SK-N-SH treated with all-trans-retinoic acid at 6 μM for 48 hours (cell line): Measurements from ENCODE around the gene PGAP6.
A peak's percentile ranks its signal among the peaks of the same experiment; 100 is the strongest.

Experiments used
- ATAC-seq: fragments of 200-7000 bp; cut with Tn5 transposase; 3 replicates; pipeline ENCODE4 v1.9.1; 2020; ENCODE audit warnings: mild to moderate bottlenecking, moderate library complexity
- ARNTL ChIP-seq: fragments of 450-650 bp; formaldehyde crosslinking; IDR thresholded peaks from 2 replicates; pipeline ENCODE4 v1.5.0; 2020; ENCODE audit warnings: low read depth, mild to moderate bottlenecking, moderate library complexity, borderline replicate concordance
- BACH2 ChIP-seq: fragments of 250-450 bp; sonication (Bioruptor Pico); IDR thresholded peaks from 2 replicates; pipeline ENCODE4 v1.9.0; 2021; ENCODE audit warnings: mild to moderate bottlenecking, borderline replicate concordance
- CSDC2 ChIP-seq: fragments of 250-450 bp; sonication (Bioruptor Pico); IDR thresholded peaks from 2 replicates; pipeline ENCODE4 v1.5.0; 2020; ENCODE audit warnings: mild to moderate bottlenecking, moderate library complexity
- ESRRG ChIP-seq: fragments of 250-450 bp; sonication (Bioruptor Pico); IDR thresholded peaks from 2 replicates; pipeline ENCODE4 v1.6.1; 2021; ENCODE audit warnings: mild to moderate bottlenecking
- GLIS3 ChIP-seq: fragments of 250-450 bp; sonication (Bioruptor Pico); IDR thresholded peaks from 2 replicates; pipeline ENCODE4 v1.5.0; 2020; ENCODE audit warnings: mild to moderate bottlenecking, moderate library complexity
- ISL1 ChIP-seq: fragments of 250-450 bp; sonication (Bioruptor Pico); IDR thresholded peaks from 2 replicates; pipeline ENCODE4 v2.1.2; 2022; ENCODE audit warnings: mild to moderate bottlenecking, moderate library complexity
- OSR1 ChIP-seq: fragments of 250-450 bp; sonication (Bioruptor Pico); IDR thresholded peaks from 2 replicates; pipeline ENCODE4 v1.8.0; 2022; ENCODE audit warnings: moderate library complexity, mild to moderate bottlenecking, inconsistent platforms
- PPARA ChIP-seq: fragments of 250-450 bp; sonication (Bioruptor Pico); IDR thresholded peaks from 2 replicates; pipeline ENCODE4 v1.5.0; 2020; ENCODE audit warnings: mild to moderate bottlenecking, borderline replicate concordance
- RARB ChIP-seq: fragments of 250-450 bp; sonication (Bioruptor Pico); IDR thresholded peaks from 2 replicates; pipeline ENCODE4 v1.8.0; 2021; ENCODE audit warnings: mild to moderate bottlenecking, moderate library complexity
- TOX ChIP-seq: fragments of 250-450 bp; sonication (Bioruptor Pico); IDR thresholded peaks from 2 replicates; pipeline ENCODE4 v1.8.0; 2021; ENCODE audit warnings: mild to moderate bottlenecking, moderate library complexity, borderline replicate concordance
- ZC3H10 ChIP-seq: fragments of 250-450 bp; sonication (Bioruptor Pico); IDR thresholded peaks from 2 replicates; pipeline ENCODE4 v1.5.1; 2021; ENCODE audit warnings: mild to moderate bottlenecking, moderate library complexity
- ZFP3 ChIP-seq: fragments of 250-450 bp; sonication (Bioruptor Pico); IDR thresholded peaks from 2 replicates; pipeline ENCODE4 v1.5.0; 2020; ENCODE audit warnings: mild to moderate bottlenecking, moderate library complexity
- ZFP30 ChIP-seq: fragments of 450-650 bp; formaldehyde crosslinking; IDR thresholded peaks from 2 replicates; pipeline ENCODE4 v1.5.0; 2022; ENCODE audit warnings: mild to moderate bottlenecking, moderate library complexity
- ZNF565 ChIP-seq: fragments of 450-650 bp; formaldehyde crosslinking; conservative IDR thresholded peaks from 2 replicates; pipeline ENCODE4 v1.5.0; 2020; ENCODE audit warnings: low read depth, mild to moderate bottlenecking, moderate library complexity
- ZNF70 ChIP-seq: fragments of 450-650 bp; formaldehyde crosslinking; IDR thresholded peaks from 2 replicates; pipeline ENCODE4 v1.5.0; 2020; ENCODE audit warnings: mild to moderate bottlenecking, moderate library complexity
- ZNF8 ChIP-seq: fragments of 450-650 bp; formaldehyde crosslinking; IDR thresholded peaks from 2 replicates; pipeline ENCODE4 v1.5.0; 2020; ENCODE audit warnings: mild to moderate bottlenecking, moderate library complexity
- TF ChIP-seq, protein P1 (sequence below): fragments of 250-450 bp; sonication (Bioruptor Pico); IDR thresholded peaks from 2 replicates; pipeline ENCODE4 v1.8.0; 2020; ENCODE audit warnings: mild to moderate bottlenecking, moderate library complexity, borderline replicate concordance
- TF ChIP-seq, protein P2 (sequence below): fragments of 250-450 bp; sonication (Bioruptor Pico); IDR thresholded peaks from 2 replicates; pipeline ENCODE4 v1.5.0; 2020; ENCODE audit warnings: mild to moderate bottlenecking, moderate library complexity
- TF ChIP-seq, protein P3 (sequence below): fragments of 250-450 bp; sonication (Bioruptor Pico); IDR thresholded peaks from 2 replicates; pipeline ENCODE4 v1.5.1; 2020; ENCODE audit warnings: low read depth, mild to moderate bottlenecking, moderate library complexity
- TF ChIP-seq, protein P4 (sequence below): fragments of 250-450 bp; sonication (Bioruptor Pico); IDR thresholded peaks from 2 replicates; pipeline ENCODE4 v1.5.1; 2021; ENCODE audit warnings: mild to moderate bottlenecking, moderate library complexity

The PGAP6 gene

DNA sequence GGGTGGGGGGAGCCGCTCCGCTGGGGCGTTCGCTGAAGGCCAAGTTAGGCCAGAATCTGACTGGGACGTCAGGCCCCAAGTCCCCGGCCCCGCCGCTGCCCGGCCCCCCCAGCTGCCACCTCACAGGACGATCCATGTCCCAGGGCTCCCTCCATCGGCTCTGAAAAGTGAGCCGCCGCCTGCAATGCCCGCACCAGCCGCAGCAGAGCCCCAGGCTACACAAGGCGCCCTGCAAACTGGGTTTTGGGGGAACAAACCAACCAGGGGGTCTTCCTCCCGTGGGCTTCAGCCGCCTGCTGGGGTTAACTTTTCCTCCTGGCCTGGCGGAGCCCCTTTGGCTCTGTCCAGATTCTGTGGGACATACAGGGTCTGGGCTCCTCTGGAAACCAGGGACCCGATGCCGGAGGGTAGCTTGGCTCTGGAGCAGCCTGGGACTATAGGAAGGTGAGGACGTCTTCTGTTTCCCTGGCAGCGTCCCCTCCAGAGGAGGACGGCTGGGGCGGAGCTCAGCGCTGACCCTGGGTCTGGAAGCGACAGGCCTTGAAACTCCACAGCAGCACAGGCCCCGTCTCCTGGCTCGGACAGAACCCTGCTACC, 16.1 kb upstream of the PGAP6 start:
- TF ChIP-seq ISL1 (CRISPR knock-in tag) (no peak), ZFP30 (CRISPR knock-in tag) (no peak), ZC3H10 (no peak), ESRRG (CRISPR knock-in tag) (no peak), BACH2 (CRISPR knock-in tag) (no peak), ZNF70 (CRISPR knock-in tag) (no peak), RARB (CRISPR knock-in tag) (no peak), ZNF565 (CRISPR knock-in tag) (no peak), PPARA (CRISPR knock-in tag) (no peak), ARNTL (no peak)
- TF ChIP-seq, protein P1, sequence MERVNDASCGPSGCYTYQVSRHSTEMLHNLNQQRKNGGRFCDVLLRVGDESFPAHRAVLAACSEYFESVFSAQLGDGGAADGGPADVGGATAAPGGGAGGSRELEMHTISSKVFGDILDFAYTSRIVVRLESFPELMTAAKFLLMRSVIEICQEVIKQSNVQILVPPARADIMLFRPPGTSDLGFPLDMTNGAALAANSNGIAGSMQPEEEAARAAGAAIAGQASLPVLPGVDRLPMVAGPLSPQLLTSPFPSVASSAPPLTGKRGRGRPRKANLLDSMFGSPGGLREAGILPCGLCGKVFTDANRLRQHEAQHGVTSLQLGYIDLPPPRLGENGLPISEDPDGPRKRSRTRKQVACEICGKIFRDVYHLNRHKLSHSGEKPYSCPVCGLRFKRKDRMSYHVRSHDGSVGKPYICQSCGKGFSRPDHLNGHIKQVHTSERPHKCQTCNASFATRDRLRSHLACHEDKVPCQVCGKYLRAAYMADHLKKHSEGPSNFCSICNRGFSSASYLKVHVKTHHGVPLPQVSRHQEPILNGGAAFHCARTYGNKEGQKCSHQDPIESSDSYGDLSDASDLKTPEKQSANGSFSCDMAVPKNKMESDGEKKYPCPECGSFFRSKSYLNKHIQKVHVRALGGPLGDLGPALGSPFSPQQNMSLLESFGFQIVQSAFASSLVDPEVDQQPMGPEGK (CRISPR knock-in tag), result no peak
- TF ChIP-seq, protein P2, sequence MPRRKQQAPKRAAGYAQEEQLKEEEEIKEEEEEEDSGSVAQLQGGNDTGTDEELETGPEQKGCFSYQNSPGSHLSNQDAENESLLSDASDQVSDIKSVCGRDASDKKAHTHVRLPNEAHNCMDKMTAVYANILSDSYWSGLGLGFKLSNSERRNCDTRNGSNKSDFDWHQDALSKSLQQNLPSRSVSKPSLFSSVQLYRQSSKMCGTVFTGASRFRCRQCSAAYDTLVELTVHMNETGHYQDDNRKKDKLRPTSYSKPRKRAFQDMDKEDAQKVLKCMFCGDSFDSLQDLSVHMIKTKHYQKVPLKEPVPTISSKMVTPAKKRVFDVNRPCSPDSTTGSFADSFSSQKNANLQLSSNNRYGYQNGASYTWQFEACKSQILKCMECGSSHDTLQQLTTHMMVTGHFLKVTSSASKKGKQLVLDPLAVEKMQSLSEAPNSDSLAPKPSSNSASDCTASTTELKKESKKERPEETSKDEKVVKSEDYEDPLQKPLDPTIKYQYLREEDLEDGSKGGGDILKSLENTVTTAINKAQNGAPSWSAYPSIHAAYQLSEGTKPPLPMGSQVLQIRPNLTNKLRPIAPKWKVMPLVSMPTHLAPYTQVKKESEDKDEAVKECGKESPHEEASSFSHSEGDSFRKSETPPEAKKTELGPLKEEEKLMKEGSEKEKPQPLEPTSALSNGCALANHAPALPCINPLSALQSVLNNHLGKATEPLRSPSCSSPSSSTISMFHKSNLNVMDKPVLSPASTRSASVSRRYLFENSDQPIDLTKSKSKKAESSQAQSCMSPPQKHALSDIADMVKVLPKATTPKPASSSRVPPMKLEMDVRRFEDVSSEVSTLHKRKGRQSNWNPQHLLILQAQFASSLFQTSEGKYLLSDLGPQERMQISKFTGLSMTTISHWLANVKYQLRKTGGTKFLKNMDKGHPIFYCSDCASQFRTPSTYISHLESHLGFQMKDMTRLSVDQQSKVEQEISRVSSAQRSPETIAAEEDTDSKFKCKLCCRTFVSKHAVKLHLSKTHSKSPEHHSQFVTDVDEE, result no peak
- peak; percentile 71 for ATAC-seq

DNA sequence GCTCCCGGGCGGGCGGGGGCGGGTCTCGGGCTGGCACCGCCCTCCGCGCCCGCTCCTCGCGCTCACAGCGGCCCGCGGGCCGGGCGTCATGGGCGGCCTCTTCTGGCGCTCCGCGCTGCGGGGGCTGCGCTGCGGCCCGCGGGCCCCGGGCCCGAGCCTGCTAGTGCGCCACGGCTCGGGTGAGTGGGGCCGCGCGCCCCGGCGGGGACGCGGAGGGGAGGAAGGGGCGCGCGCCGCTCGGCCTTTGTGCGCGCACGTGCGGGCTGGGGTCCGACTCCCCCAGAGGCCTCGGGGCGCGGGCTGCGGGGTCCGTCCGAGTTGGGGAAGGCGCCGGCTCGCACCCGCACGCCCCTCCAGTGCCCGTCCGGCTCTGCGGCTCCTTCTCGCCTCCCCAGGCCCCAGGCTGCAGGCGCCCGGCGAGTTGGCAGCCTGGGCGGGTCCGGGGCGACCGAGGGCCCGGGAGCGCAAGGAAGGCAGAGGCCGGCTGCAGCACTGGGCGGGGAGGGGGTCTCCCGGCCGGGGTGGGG, 15.4 kb upstream of the PGAP6 start, which contains the start of gene NME4:
Gene NME4, plus strand, starts transcription at position 65 of the 527 bp plus-strand sequence. Its CDS starts 24 bp downstream, at position 89.
- no peak for ATAC-seq
- TF ChIP-seq OSR1 (CRISPR knock-in tag), result no peak
- TF ChIP-seq GLIS3 (CRISPR knock-in tag), result no peak
- TF ChIP-seq, protein P2, result 0 out of 2 replicates have a peak, but pooled peaks have one; percentile 22

DNA sequence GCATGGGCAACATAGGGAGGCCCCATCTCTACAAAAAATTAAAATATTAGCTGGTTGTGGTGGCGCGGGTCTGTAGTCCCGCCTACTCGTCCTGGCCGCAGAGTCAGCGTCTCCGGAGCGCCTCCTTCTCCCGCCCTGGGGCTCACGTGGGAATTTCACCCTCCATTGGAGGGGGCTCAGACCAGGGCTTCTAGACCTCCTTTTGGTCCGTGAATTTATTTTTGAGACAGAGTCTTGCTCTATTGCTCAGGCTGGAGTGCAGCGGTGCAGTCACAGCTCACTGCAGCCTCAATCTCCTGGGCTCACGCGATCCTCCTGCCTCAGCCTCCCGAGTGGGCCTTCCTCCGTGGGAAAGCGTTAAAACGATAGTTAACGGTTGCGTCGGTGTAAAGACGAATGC, 14.8 kb upstream of the PGAP6 start:
- ATAC-seq, result peak; percentile 65
- TF ChIP-seq ZNF70 (CRISPR knock-in tag) (peak; percentile 74), ISL1 (CRISPR knock-in tag) (no peak)

DNA sequence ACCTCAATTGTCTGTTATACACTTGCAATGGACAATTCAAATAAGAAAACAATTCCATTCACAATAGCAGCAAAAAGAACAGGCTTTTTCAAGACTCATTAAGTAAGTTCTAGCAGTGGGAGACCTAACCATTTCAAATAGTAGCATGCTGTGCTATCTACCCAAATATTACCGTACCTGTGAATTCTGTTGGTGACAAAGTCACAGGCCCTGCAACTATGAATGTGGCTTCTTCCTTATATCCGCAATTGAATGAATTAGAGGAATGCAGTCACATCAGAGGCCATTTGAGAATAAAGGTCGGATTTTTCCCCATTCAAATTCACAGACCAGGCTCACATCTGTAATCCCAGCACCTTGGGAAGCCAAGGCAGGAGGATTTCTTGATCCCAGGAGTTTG, 14.4 kb upstream of the PGAP6 start:
- no peak for ATAC-seq
- TF ChIP-seq ZNF8 (CRISPR knock-in tag) (no peak), OSR1 (CRISPR knock-in tag) (no peak), BACH2 (CRISPR knock-in tag) (no peak), ZFP3 (no peak), CSDC2 (CRISPR knock-in tag) (no peak), ZNF70 (CRISPR knock-in tag) (no peak), TOX (CRISPR knock-in tag) (no peak), ZFP30 (CRISPR knock-in tag) (no peak), ARNTL (no peak)
- TF ChIP-seq, protein P3, sequence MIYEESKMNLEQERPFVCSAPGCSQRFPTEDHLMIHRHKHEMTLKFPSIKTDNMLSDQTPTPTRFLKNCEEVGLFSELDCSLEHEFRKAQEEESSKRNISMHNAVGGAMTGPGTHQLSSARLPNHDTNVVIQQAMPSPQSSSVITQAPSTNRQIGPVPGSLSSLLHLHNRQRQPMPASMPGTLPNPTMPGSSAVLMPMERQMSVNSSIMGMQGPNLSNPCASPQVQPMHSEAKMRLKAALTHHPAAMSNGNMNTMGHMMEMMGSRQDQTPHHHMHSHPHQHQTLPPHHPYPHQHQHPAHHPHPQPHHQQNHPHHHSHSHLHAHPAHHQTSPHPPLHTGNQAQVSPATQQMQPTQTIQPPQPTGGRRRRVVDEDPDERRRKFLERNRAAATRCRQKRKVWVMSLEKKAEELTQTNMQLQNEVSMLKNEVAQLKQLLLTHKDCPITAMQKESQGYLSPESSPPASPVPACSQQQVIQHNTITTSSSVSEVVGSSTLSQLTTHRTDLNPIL, result no peak
- TF ChIP-seq, protein P2, result no peak
- TF ChIP-seq, protein P4, sequence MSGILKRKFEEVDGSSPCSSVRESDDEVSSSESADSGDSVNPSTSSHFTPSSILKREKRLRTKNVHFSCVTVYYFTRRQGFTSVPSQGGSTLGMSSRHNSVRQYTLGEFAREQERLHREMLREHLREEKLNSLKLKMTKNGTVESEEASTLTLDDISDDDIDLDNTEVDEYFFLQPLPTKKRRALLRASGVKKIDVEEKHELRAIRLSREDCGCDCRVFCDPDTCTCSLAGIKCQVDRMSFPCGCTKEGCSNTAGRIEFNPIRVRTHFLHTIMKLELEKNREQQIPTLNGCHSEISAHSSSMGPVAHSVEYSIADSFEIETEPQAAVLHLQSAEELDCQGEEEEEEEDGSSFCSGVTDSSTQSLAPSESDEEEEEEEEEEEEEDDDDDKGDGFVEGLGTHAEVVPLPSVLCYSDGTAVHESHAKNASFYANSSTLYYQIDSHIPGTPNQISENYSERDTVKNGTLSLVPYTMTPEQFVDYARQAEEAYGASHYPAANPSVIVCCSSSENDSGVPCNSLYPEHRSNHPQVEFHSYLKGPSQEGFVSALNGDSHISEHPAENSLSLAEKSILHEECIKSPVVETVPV (CRISPR knock-in tag), result no peak
- TF ChIP-seq, protein P1 (CRISPR knock-in tag), result no peak
